Glomerular endothelial cell (primary cell): Measurements from ENCODE around the gene LAD1. TPM values are rescaled to one million over a fixed set of nuclear protein-coding genes. Genes with fewer than 3 reads are reported as not detected.

Experiments
- DNase-seq: peaks from one replicate; pipeline ENCODE4 v3.0.0-alpha.2; 2011; ENCODE audit warnings: low read depth, low spot score; ENCODE audit errors: extremely low read depth
- total RNA-seq: library from RNA; depleted of rRNA; stranded (reverse); fragments of >200 nt; gene quantifications from 2 replicates; pipeline ENCODE4 v1.2.3, GENCODE V29; 2015

Gene LAD1
- total RNA-seq, 1 donor from 2014 or later, result 1.1 TPM

GRCh38 chr1:201395936-201396335, 3.2 kb downstream of the LAD1 start:
- no peak for DNase-seq

DNA sequence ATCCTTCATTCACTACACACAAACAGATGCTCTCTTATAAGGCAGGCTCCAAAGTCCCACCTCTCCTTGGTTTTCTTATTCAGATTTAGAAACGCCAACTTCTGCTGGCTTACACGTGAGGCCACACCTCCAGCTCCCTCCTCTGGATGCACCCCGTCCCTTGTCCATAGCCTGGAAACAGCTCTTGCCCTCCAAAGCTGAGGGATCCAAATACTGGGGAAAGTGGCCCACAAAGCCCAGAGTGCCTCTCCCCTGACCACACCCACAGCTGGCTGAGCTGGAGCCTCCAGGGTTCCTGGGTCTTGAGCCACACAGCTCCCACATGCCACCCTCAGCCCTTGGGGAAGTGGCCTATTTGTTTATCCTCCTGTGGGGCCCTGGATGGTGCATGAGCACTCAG, 4.5 kb downstream of the LAD1 start:
- DNase-seq, result no peak

DNA sequence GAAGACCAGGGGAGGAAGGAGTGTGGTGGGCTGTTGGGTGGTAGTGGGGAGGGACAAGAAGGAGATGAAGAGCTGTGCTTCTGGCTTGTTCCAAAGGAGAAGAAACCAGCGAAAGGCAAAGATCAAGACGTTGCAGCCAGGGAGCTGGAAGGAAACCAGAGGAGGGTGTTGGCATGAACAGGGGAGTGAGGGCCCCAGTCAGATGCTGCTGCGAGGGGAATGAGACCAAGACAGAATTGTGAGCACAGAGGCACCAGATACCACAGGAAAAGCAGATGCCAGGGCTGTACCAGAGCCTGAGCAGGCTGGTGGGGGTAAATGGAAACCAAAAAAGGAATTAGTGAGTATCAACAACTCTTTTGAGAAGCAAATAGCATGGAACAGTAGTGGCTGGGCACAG, 6.0 kb downstream of the LAD1 start:
- DNase-seq, result no peak

DNA sequence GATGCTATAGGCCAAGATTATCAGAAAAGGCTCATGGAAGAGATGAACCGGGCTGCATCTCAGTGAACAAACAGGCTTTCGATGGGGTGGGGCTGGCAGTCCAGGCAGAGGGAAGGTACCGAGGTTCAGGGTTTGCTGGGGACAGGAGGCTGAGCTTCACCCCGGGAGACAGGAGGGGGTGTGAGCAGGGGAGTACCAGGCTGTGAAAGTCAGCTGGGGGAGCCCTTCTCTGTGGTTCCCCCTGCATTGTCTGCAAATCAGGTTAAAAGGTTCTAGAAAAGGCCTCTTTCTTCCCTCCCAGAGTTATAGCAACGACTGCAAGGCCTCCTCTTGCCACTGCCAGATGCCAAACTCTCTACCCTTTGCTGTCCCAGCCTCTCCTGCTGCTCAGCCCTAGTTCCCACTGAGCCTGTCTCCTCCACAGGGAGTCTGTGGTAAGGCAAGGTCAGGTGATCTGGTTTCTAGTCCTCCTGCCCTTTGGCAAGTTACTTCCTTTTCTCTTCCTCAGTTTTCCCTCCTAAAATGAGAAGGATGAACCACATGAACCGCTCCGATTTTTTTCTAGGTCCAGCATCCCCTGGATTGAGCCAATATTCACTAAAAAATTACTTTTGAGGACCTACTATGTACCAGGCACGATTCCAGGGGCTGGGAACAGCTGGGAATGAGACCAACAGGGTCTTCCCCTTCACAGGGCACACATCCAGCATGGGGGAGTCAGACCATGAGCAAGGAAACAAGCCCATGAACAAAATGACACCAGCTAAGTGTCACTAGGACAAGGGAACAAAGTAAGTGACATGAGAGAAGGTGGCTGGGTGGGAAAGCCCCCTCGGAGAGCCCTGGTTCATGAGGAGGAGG, 7.2 kb downstream of the LAD1 start:
- DNase-seq, result no peak

DNA sequence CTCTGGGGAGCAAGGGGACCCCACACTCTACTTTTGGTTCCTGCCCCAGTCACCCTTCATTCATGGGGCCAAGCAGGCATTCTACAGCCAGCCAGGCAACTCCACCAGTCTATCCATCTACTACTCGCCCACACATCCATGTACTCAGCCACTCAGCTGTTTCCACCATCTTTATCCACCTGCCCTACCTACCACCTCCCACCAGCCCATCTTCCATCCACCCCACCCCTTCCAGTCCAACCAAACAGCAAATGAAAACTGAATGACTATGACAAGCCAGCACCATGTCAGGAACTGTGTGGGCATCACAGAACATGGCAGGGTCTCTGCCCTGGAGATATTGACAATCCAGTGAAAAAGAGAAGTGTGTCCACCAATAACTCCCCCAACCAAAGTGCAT, 7.9 kb downstream of the LAD1 start:
- DNase-seq, result no peak

DNA sequence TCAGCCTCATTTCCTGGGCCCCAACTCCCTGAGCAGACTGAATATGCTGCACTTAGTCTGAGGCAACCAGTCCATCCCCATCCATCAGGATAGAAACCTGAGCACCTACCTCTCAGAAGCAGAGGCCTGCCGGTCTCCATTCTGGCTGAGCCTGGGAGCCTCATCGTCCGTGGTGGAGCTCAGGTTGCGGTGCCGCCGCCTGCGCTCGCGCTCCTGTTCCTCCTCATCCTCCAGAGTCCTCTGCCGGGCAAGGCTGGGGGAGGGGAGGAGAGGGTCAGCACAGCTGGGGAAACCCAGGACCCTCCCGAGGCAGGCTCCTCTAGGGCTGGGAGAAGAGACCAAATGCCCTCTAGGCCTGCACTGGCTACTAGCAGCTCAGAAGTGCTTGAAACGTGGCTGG, 10.1 kb downstream of the LAD1 start:
- no peak for DNase-seq

DNA sequence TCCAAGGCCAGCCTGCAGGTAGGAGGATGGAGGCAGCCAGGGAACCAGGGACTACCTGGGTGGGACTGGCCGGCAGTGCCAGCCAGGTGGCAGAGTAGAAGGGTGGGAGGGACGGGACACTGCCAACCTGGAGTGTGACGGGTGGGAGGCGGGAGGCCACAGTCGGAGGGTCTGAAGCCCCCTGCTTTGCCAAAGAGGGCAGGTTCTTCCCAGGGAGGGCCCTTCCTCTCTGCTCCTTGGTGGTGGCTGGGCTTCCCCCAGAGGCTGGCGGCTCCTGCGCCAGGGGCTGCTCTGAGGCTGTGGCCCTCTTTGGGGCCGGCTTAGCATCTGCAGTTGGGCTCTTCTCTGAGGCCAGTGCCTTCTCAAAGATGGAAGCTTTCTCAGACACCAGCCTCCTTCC, 12.9 kb downstream of the LAD1 start:
- no peak for DNase-seq

DNA sequence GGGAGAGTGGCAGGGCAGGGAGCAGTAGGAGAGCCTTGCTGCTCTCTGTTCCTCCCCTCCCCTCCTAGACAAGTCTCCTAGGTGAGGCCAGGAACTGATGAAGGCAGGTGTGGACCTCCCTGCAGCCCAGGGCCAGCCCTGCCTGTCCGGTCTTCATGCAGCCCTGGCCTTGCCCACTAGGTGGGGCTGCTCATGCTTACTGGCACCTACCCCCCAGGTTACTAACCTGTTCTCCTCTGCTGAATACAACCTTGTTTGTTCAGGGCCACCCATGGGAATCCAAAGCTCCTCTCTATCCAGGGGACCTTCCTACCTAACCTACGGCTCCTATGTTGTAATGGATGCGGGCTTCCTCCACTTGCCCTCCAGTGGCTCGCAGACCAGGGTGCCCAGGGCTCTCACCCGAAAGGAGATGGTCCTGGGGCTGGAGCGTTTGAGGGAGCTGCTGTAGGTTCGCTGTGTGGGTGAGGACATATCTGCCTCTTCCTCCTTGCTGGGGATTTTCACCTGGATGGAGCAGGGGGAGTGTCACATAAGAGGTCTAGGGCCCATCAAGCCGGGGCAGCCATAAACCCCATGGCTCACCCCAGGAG, 13.7 kb downstream of the LAD1 start:
- no peak for DNase-seq

GRCh38 chr1:201384406-201384782, 14.7 kb downstream of the LAD1 start:
- no peak for DNase-seq

GRCh38 chr1:201383647-201384405, 15.3 kb downstream of the LAD1 start:
- DNase-seq, result no peak

DNA sequence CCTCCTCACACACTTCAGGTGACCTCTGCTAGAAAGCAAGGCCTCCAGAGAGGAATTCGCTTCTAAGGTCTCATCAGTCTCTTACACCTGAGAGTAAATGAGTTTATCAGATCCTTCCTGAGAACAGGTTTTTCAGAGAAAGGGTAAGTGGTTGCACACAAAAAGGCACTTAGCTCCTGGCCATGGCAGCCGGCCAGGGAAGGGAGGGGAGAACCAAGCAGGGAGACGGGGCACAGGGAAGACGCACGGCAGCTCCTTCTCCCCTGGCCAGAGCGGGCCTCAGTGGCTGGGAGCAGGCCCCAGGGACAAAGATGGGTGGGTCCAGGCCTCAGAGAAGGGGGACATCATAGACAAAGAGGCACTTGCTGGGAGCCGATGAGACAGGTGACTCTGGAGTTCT, 18.0 kb downstream of the LAD1 start:
- no peak for DNase-seq

- no peak for DNase-seq
Observed at GRCh38 chr1:201379733-201380242, 19.3 kb downstream of the LAD1 start.

DNA sequence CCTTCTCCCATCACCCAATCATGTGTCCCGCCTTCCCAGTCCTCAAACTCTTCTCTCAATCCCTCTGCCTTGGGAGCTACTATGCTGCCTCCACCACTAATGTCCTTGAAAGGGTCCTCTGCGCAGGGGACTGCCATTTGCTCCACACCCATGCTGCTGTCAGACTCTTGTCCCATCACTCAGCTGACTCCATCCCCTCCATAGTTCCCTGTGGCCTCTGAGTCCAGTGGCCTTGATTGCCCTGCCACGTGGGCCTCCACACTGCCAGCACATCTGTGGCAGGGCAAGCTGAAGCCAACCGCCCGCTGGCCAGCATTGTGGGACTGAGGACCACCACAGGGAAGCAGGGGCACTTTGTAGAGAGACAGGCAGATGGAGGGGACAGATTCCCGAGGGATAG, 20.3 kb downstream of the LAD1 start:
- DNase-seq, result no peak

- DNase-seq, result no peak
Observed at GRCh38 chr1:201377611-201378092, 21.5 kb downstream of the LAD1 start, which contains the start of gene TNNT2. Gene TNNT2 (minus strand): TSS chr1:201377680. CDS start chr1:201373254, 4,426 bp downstream.

DNA sequence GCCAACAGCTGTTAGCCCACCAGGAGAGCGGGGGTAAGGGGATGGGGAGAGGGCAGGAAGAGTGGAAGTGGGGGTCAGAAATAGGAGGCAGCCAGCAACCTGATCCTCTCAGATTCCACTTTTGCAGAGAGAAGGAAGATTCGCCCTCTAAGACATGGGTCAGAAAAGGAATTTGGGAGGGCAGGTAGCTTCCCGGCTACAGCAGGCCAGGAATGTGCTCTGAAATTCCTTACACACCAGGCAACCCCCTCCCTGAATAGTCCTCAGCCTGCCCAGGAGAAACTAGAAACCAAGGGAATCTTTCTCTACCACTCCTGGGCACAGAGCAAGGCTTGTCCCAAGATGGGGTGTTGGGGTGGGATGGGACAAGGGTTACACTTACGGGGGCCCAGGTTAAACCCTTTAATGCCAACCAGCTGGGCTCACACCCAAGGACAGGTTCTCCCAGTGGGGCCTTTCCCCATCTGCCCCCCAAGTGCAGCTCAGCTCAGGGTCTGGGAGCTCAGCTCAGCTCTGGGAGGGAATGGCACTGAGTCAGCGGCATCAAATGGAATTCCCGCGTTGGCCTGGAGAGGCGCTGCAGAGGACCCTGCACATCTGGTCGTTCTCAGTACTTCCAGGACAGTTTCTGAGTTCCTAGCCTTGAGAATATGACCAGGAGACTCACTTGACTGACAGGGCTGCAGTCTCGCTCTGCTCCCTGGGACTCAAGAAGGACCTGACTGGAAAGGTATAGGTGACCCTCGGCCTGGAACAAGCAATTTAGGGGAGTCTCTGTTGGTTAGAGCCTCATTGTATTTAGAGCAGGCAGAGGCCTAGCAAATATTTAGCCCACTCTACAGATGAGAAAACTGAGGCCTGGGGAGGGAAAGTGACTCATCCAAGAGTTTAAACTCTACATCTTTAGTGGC, 22.4 kb downstream of the LAD1 start:
- DNase-seq, result peak; percentile 9

DNA sequence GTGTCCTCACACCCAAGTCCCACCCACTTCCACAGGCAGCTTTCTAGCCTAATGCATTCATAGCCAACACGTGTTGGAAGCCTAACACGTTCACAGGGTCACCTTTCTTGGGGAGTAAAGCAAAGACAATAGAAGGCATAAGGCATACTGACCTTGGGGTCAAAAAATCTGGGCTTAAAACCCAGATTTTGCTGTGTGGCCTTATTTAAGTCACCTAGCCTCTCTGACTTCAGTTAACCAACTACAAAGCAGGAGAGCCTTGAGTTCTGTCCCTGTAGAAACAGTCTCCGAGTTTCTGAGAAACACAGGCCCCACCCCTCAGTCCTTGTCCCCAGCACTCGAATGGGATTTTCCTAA, 23.0 kb downstream of the LAD1 start:
- no peak for DNase-seq

GRCh38 chr1:201375169-201375568, 24.0 kb downstream of the LAD1 start:
- no peak for DNase-seq

GRCh38 chr1:201374364-201374763, 24.8 kb downstream of the LAD1 start:
- no peak for DNase-seq

GRCh38 chr1:201371792-201372191, 27.3 kb downstream of the LAD1 start:
- DNase-seq, result no peak

DNA sequence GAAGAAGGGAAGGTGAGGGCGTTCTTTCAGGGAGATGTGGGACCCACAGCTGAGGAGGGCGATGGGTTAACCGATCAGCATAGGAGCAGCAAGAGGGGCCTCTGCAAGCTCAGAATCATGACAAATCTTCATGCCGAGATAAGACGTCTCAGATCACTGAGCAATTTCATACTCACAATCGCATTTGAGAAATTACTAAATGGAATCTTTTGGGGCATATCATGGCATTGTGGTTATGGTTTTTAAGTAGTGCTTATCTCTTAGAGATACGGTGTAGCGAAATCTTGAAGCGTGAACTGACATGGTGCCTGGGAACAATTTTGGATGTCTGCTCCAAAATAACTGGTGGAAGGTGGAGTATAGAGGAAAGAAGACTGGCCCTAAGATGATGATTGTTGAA, 27.8 kb downstream of the LAD1 start:
- no peak for DNase-seq
